ENCODE measurements around the gene SPPL2B.

SPPL2B gene

GRCh38 chr19:2356036-2356646, 27.7 kb downstream of the SPPL2B start:
- DNase-seq: no peak

- no peak for DNase-seq
Observed at GRCh38 chr19:2357279-2358206, 29.1 kb downstream of the SPPL2B start.

GRCh38 chr19:2358548-2359173, 30.2 kb downstream of the SPPL2B start:
- no peak for DNase-seq

DNA sequence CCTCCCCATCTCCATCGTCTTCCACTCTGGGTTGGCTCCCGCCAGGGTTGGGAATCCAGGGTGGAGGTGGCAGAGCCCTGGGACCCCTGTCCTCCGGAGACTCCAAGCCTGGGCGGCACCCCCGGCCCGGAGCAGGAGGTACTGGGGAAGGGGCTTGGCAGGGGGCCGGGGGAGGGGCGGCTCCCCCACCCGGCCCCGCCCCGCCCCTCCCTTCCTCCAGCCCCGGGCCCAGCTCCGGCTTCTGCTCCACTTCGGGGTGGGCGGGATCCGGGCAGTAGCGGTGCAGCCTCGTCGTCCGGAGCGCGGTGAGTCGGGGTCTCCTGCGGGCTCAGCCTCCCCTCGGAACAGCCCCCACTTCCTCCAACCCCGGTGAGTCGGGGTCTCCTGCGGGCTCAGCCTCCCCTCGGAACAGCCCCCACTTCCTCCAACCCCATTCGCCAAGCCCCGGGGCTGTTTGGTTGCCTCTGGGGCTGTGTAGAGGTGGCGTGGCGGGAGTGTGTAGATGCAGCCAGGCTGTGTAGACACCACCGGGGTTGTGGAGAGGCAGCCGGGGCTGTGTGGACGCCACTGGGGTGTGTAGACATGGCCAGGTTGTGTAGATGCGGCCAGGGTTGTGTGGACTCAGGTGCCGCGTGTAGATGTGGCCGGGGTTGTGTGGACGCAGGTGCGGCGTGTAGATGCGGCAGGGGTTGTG, 31.7 kb downstream of the SPPL2B start, which contains the start of gene TMPRSS9:
TSS of gene TMPRSS9 (plus strand) at position 274 of the 694 bp plus-strand sequence. CDS start 29,521 bp downstream, outside the sequence.
- no peak for DNase-seq

GRCh38 chr19:2360833-2361232, 32.3 kb downstream of the SPPL2B start:
- DNase-seq: no peak

DNA sequence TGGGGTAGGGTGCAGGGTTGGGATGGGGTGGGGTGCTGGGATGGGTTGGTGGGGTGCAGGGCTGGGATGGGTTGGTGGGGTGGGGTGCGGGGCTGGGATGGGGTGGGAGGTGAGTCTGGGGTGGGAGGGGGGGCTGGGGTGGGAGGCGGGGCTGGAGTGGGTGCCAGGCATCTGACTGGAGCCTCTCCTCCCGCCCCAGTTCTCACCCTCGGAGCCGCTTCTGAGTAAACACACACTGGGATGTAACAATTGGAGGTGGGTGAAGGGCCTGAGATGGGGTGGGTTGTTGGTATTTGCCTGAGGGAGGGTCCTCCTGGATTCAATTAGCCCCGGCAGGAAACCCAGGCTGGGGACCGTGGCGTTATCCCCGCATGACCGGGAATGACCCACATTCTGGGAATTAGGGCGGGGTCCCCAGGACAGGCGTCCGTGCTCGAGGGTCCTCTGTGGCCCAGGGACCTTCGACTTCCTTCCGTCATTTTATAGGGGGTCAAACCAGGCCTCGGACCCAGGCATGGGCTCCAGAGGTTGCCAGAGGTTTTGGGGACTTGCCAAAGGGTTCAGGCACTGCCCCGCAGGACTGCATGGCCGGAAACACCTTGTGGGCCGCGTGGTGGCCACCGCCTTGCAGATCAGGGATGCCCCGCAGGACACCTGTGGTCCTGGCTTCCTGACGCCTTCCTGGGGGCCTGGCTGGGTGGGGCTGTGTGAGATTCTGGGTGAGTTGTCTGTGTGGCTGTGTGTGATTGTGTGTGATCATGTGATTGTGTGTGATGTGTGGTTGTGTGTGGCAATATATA, 33.0 kb downstream of the SPPL2B start:
- DNase-seq: no peak

DNA sequence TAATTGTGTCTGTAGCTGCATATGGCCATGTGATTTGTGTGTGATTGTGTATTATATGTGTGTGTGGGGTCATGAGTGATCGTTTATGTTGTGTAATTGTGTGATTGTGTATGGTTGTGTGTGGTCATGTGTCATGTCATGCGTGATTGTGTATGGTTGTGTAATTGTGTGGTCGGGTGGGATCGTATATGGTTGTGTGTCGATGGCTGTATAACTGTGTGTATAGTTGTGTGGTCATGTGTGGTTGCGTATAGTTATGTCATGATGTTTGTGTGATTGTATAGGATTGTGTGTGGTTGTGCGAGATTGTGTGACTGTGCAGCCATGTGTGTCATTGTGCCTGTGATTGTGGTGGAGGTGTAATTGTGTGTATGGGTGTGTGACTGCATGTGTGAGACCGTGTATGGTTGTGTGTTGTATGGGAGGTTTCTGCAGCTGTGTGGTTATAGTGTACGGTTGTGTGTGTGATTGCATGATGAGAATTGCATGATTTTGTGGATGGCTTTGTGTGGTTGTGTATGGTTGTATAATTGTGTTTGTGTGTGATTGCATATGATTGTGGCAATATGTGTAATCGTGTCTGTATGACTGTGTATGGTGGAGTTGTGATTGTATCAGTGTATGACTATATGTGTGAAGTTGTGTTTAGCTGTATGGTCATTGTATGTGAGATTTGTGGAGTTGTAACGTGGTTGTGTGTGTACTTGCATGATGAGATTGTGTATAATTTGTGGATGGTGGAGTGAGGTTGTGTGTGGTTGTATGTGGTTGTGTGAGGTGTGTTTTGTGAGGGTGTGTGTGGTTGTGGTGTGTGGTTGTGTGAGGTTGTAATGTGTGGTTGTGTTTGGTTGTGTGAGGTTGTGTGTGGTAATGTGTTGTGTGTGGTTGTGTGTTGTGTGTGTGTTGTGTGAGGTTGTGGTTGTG, 33.8 kb downstream of the SPPL2B start:
- no peak for DNase-seq

- DNase-seq: no peak
Observed at GRCh38 chr19:2362970-2363300, 34.5 kb downstream of the SPPL2B start.

DNA sequence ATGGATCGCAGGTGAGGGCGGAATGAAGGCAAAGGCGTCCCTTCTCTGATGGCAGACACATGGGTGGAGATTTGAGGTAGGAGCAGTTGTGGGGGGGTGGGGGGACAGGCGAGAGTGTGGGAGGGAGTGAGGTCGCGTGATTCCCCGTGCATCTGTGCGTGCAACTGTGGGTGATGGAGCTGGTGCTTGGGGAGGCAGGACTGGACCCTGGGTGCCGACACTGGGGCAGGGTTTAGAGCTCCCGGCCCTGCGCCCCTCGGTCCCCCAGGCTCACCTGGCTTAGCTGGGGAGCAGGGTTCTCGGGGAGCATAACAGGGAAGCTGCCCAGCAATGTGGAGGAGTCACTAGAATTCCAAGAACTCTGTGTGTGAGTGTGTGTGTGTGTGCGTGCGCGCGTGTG, 34.9 kb downstream of the SPPL2B start:
- DNase-seq: no peak

DNA sequence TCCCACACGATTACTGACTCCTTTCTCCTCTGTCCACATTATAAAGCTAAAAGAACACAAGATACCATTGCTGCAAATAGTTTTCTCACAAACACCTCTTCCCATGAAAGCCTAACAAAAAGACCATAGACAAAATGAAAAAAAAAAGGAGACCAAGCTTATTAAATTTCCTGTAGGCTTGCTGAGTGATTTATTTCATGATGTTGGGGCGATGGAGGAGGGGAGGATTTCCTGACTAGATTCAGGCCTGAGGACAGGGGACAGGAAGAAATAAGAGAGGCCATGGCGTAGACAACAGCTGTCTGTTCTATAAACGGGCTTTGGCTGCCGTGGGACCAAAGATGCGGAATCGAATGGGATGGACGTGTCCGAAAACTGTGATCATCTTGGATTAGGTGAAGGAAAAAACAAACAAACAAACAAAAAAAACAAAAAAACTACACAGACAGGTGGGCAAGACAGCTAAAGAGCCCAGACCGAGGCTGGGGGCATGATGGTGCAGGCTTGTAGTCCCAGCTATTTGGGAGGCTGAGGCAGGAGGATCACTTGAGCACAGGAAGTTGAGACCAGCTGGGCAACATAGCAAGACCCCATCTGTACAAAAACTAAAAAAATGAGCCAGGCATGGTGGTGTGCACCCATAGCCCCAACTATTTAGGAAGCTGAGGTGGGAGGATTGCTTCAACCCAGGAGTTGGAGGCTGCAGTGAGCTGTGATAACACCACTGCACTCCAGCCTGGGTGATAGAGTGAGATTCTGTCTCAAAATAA, 36.9 kb downstream of the SPPL2B start:
- DNase-seq: no peak

- DNase-seq: no peak
Observed at GRCh38 chr19:2371656-2372055, 43.2 kb downstream of the SPPL2B start.

- no peak for DNase-seq
Observed at GRCh38 chr19:2372076-2372612, 43.7 kb downstream of the SPPL2B start.

- DNase-seq: no peak
Observed at GRCh38 chr19:2374808-2375207, 46.3 kb downstream of the SPPL2B start.

DNA sequence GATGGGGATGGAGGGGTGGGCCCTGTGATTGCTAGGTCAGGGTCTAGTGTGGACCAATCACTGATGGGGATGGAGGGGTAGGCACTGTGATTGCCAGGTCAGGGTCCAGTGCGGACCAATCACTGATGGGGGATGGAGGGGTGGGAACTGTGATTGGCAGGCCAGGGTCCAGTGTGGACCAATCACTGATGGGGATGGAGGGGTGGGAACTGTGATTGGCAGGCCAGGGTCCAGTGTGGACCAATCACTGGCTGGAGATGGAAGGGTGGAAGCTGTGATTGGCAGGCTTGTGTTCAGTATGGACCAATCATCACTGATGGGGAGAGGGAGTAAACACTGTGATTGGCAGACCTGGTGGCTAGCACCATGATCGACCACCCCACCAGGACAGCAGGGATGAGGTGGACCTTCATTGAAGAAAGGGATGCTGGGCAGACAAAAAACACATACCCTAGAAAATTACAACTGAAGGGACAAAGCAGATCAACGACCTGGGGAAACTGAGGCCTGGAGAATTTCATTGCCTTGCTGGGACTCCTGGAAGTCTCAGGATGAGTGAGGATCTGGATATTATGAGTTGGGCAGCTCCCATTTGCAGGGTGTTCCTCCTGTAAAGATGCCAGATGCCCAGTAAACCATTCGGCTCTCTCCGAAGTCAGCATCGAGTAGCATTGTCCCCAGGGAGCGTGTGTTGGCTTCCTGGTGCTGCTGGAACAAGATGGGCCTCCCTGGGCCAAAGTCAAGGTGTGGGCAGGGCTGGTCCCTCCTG, 47.1 kb downstream of the SPPL2B start:
- no peak for DNase-seq

DNA sequence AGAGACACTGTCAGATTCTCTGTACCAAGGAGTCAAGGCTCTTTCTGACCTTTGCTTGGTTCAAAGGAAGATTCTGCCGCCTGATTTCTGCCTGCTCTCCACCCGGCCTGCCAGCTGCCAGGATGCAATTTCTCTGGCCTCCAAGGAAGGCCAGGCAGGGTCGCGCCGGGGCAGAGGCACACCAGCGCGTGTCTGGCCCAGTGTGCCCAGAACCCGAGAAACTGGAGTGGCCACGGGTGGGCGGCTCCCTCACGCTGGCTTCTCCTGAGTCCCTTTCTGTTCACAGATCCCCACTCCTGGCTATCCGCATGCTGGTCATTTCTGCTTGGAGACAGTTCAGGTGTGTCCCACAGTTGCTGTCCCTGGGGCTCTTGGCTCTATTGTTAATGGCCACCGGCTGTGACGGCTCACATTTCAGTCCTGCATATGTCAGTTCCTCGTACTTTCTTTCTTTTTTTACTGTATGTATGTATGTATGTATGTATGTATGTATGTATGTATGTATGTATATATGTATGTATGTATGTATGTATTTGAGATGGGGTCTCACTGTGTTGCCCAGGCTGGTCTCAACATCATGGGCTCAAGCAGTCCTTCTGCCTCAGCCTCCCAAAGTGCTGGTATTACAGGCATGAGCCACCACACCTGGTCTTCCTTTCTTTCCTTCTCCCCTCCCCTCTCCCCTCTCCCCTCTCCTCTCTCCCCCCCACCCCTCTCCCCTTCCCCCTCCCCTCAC, 48.5 kb downstream of the SPPL2B start:
- DNase-seq: no peak

GRCh38 chr19:2380567-2380966, 52.1 kb downstream of the SPPL2B start:
- no peak for DNase-seq

GRCh38 chr19:2381148-2381820, 52.8 kb downstream of the SPPL2B start:
- no peak for DNase-seq

All from NCI-H510A treated with DMSO at 0.1 percent for 48 hours (cell line).